Loucy (cell line): ENCODE measurements around the gene ZNF341.

Experiments
- CTCF ChIP-seq: fragments of 200-600 bp; sonication (generic); conservative IDR thresholded peaks from 2 replicates; pipeline ENCODE4 v1.5.1; 2014; ENCODE audit warnings: mild to moderate bottlenecking, antibody characterized with exemption, low read length
- EZH2phosphoT487 ChIP-seq: fragments of 200-600 bp; IDR thresholded peaks from 2 replicates; pipeline ENCODE4 v1.6.1; 2018; ENCODE audit warnings: antibody characterized with exemption, mild to moderate bottlenecking, moderate library complexity, borderline replicate concordance

- TF ChIP-seq CTCF (no peak), EZH2phosphoT487 (no peak)
Observed at GRCh38 chr20:33828326-33828844, 96.6 kb downstream of the ZNF341 start.
